ENCODE measurements around the gene OR2L3. TPM values are rescaled to one million over a fixed set of nuclear protein-coding genes. Genes with fewer than 3 reads are reported as not detected.

OR2L3 gene
- total RNA-seq, 2 donors from 2014 or later: not detected

DNA sequence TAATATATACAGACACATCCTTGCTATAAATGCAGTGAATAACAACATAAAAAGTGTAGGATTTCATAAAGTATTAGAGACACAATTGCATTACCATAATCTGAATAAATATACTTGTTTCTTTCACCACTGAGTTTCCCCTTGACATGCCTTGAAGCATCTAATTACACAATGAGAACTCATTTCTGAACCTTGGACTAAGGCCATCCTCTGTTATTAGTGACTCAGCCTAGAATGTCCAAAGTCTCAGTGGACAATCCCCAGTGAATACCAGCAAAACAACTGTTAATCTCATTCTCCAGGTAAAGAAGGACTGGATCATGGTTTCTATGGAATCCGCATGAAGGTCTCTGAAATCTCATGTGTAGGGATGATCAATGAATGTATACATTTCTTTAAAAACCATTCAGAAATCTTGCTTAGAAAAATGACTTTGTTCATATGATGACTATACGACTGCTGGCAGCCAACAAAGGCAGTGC is 33.4 kb upstream of the OR2L3 start, which contains the start of gene OR2L5:
Gene OR2L5, plus strand, starts transcription at position 432 of the 482 bp plus-strand sequence. CDS start 8,288 bp downstream, outside the sequence.
- Histone ChIP-seq H3K4me1 (ENCODE audit: control insufficient read depth in 1 of 2, low read depth in 2 of 2) (no peaks in the 10 kb centered on the region), H3K36me3 (no peaks in the 10 kb centered on the region), H3K27ac (no peak within 1 kb of the TSS), H3K4me3 (no peak within 1 kb of the TSS), H3K27me3 (replicated peaks; ENCODE audit: insufficient read depth) (no peaks in the 10 kb centered on the region), H3K9me3 (peaks cover 14% of the 10 kb centered on the region)
- TF ChIP-seq, protein P1, sequence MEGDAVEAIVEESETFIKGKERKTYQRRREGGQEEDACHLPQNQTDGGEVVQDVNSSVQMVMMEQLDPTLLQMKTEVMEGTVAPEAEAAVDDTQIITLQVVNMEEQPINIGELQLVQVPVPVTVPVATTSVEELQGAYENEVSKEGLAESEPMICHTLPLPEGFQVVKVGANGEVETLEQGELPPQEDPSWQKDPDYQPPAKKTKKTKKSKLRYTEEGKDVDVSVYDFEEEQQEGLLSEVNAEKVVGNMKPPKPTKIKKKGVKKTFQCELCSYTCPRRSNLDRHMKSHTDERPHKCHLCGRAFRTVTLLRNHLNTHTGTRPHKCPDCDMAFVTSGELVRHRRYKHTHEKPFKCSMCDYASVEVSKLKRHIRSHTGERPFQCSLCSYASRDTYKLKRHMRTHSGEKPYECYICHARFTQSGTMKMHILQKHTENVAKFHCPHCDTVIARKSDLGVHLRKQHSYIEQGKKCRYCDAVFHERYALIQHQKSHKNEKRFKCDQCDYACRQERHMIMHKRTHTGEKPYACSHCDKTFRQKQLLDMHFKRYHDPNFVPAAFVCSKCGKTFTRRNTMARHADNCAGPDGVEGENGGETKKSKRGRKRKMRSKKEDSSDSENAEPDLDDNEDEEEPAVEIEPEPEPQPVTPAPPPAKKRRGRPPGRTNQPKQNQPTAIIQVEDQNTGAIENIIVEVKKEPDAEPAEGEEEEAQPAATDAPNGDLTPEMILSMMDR (IDR thresholded peaks at IDR 0.05): no peak
- DNase-seq (ENCODE audit: low spot score) (no peak), ATAC-seq (ENCODE audit: insufficient number of reproducible peaks, low FRiP score, low read depth) (no peak)

DNA sequence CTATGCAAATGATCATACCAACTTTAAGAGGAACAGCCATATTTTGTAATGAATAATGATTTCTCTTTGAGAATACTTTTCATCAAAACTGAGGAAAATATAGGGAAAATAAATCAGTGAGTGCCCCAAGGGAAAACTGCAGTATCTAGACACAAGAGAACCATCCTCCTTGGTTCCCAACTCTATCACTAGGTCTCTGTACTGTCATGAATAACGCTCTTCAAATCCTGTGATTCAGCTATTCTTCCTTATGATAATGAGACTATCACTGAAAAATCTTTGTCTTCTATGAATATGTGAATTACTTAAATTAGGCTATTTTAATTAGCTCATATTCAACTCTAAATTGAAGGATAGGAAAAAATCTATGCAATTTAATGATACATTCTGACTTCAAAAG is 30.8 kb upstream of the OR2L3 start:
- no peak overlapping the region for H3K27ac ChIP-seq
- no peaks in the 10 kb centered on the region for H3K4me1 ChIP-seq (ENCODE audit: control insufficient read depth in 1 of 2, low read depth in 2 of 2)
- DNase-seq (ENCODE audit: low spot score) (no peak), ATAC-seq (ENCODE audit: insufficient number of reproducible peaks, low FRiP score, low read depth) (no peak)
- H3K9me3 ChIP-seq: peaks cover 4% of the 10 kb centered on the region
- no peak overlapping the region for H3K4me3 ChIP-seq
- no peaks in the 10 kb centered on the region for H3K36me3 ChIP-seq
- TF ChIP-seq, protein P1 (IDR thresholded peaks at IDR 0.05): no peak
- no peaks in the 10 kb centered on the region for H3K27me3 ChIP-seq (replicated peaks; ENCODE audit: insufficient read depth)

DNA sequence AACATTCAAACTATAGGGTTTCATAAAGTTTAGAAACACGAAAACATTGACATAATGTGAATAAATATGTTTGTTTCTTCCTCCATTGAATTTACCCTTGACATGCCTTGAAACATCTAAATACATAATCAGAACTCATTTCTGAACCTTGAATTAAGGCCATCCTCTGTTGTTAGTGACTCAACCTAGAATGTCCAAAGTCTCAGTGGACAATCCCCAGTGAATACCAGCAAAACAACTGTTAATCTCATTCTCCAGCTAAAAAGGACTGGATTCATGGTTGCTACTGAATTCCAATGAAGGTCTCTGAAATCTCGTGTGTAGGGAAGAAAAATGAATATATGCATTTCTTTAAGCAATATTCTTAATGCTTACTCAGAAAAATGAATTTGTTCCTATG is 16.9 kb upstream of the OR2L3 start, which contains the start of gene OR2L2:
Gene OR2L2, plus strand, starts transcription at position 301 of the 400 bp plus-strand sequence. CDS start 8,198 bp downstream, outside the sequence.
- ATAC-seq (ENCODE audit: insufficient number of reproducible peaks, low FRiP score, low read depth): no peak
- H3K4me3 ChIP-seq: no peak within 1 kb of the TSS
- H3K27ac ChIP-seq: no peak within 1 kb of the TSS
- H3K4me1 ChIP-seq (ENCODE audit: control insufficient read depth in 1 of 2, low read depth in 2 of 2): no peaks in the 10 kb centered on the region
- H3K9me3 ChIP-seq: peaks cover 12% of the 10 kb centered on the region
- no peaks in the 10 kb centered on the region for H3K27me3 ChIP-seq (replicated peaks; ENCODE audit: insufficient read depth)
- DNase-seq (ENCODE audit: low spot score): no peak
- TF ChIP-seq, protein P1 (IDR thresholded peaks at IDR 0.05): no peak
- no peaks in the 10 kb centered on the region for H3K36me3 ChIP-seq

DNA sequence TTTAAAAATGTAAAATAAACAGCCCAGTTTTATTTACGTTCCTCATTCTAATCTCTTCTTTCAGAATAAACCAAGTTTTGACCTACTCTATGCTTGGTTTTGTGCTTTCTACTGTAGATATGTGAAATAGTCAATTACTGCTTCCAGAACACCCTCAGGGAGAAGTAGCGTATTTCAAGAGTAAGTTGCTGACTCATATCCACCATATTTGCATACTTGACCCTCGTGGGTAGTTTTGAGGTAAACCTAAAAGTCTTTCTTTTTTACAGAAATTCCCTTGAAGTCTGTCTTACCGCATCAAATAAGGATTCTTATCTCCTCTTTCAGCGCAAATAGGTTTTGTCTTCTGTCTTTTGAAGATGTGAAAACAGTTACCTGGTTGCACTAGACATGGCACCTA is 1.4 kb upstream of the OR2L3 start:
- Histone ChIP-seq H3K4me1 (ENCODE audit: control insufficient read depth in 1 of 2, low read depth in 2 of 2) (no peaks in the 10 kb centered on the region), H3K4me3 (no peak overlapping the region), H3K9me3 (no peaks in the 10 kb centered on the region), H3K27me3 (replicated peaks; ENCODE audit: insufficient read depth) (no peaks in the 10 kb centered on the region), H3K27ac (no peak overlapping the region), H3K36me3 (no peaks in the 10 kb centered on the region)
- ATAC-seq (ENCODE audit: insufficient number of reproducible peaks, low FRiP score, low read depth) (no peak), DNase-seq (ENCODE audit: low spot score) (no peak)
- TF ChIP-seq, protein P1 (IDR thresholded peaks at IDR 0.05): no peak

DNA sequence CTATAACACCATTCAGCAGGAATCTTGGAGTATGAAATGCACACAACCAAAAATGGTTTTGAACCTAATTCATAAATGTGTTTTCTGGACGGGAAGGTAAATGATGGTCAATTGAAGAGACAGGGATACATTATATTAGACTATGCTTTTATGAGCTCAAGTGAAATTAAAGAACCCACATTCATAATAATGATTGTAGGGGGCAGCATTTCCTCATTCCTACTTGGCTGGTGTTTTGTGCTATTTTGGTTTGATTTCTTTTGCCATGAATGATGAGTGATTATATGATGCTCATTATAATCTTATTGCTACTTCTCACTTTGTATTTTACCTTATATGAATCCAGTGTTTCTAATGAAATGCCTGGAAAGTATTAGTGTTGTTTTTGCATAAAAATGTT is 372 bp downstream of the OR2L3 start:
- Histone ChIP-seq H3K9me3 (no peaks in the 10 kb centered on the region), H3K4me1 (ENCODE audit: control insufficient read depth in 1 of 2, low read depth in 2 of 2) (no peaks in the 10 kb centered on the region), H3K36me3 (no peaks in the 10 kb centered on the region), H3K27ac (no peak overlapping the region), H3K4me3 (no peak overlapping the region), H3K27me3 (replicated peaks; ENCODE audit: insufficient read depth) (no peaks in the 10 kb centered on the region)
- TF ChIP-seq, protein P1 (IDR thresholded peaks at IDR 0.05): no peak
- no peak for ATAC-seq (ENCODE audit: insufficient number of reproducible peaks, low FRiP score, low read depth)
- no peak for DNase-seq (ENCODE audit: low spot score)
